ENCODE data around the gene CALML4.
"Not testable (repeated sequence)": the region's sequence is repeated elsewhere in the genome, so short reads cannot be mapped to it uniquely, and the experiment has no call there.

Gene CALML4

DNA sequence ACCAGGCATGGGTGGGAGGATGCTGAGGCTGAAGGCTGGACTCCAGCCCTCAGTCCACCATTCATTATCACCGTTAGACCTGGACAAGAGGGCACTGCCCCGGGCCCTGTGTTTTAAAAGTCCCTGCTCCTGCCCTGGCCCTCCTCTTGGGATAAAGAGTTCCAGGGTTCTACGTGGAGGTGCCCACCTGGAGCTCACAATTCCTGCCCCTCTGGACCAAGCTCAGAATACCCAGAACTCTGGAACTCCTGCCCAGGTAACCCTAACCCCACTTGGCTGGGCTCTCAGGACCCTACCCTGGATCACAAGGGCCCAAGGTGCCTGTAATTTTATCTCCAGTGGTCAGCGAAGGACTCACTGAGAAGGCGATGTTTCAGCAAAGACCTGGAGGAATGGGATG, 1.2 kb downstream of the CALML4 start:
- no peak for TF ChIP-seq TCF4 (CRISPR knock-in tag; IDR thresholded peaks at IDR 0.05; ENCODE audit: borderline replicate concordance)
- TF ChIP-seq OSR1 (CRISPR knock-in tag; IDR thresholded peaks at IDR 0.05): no peak
- no peak for TF ChIP-seq ARNTL (CRISPR knock-in tag; IDR thresholded peaks at IDR 0.05; ENCODE audit: borderline replicate concordance, low read depth)
- no peak for TF ChIP-seq ZNF8 (CRISPR knock-in tag; IDR thresholded peaks at IDR 0.05)
- no peak for TF ChIP-seq ESRRG (CRISPR knock-in tag; IDR thresholded peaks at IDR 0.05)
- TF ChIP-seq RARB (CRISPR knock-in tag; IDR thresholded peaks at IDR 0.05): no peak
- no peak for TF ChIP-seq SNAI2 (CRISPR knock-in tag; IDR thresholded peaks at IDR 0.05)
- no peak for TF ChIP-seq ISL1 (CRISPR knock-in tag; IDR thresholded peaks at IDR 0.05)
- TF ChIP-seq ZFP30 (CRISPR knock-in tag; IDR thresholded peaks at IDR 0.05): no peak
- no peak for ATAC-seq

DNA sequence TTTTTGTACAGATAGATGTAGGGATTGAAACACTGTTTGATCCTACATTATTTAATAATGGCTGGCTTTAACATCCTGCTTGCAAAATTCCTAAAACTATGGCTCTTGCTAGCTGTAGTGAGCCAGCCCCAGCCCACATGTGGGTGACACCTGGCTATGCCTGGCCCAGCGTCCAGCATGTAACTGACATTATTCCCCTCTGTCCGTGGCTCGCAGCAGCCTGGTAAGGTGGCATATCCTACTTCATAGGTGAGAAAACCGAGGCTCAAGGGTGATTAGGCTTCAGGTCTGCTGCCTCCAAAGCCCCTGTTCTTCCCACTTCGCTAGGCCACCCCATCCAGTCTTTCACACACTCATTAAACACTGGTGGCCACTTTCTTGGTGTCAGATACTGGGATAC, 1.6 kb downstream of the CALML4 start:
- TF ChIP-seq OSR1 (CRISPR knock-in tag; IDR thresholded peaks at IDR 0.05) (no peak), ZFP30 (CRISPR knock-in tag; IDR thresholded peaks at IDR 0.05) (no peak), ESRRG (CRISPR knock-in tag; IDR thresholded peaks at IDR 0.05) (no peak), ZNF565 (CRISPR knock-in tag; conservative IDR thresholded peaks at IDR 0.05; ENCODE audit: low read depth) (no peak), ZFP3 (CRISPR knock-in tag; IDR thresholded peaks at IDR 0.05) (no peak), GLIS3 (CRISPR knock-in tag; IDR thresholded peaks at IDR 0.05) (no peak), ISL1 (CRISPR knock-in tag; IDR thresholded peaks at IDR 0.05) (no peak), RARB (CRISPR knock-in tag; IDR thresholded peaks at IDR 0.05) (no peak), PPARA (CRISPR knock-in tag; IDR thresholded peaks at IDR 0.05; ENCODE audit: borderline replicate concordance) (no peak), ZC3H10 (CRISPR knock-in tag; IDR thresholded peaks at IDR 0.05) (no peak), SNAI2 (CRISPR knock-in tag; IDR thresholded peaks at IDR 0.05) (no peak), TCF4 (CRISPR knock-in tag; IDR thresholded peaks at IDR 0.05; ENCODE audit: borderline replicate concordance) (no peak), TOX (CRISPR knock-in tag; IDR thresholded peaks at IDR 0.05; ENCODE audit: borderline replicate concordance) (no peak), ZNF70 (CRISPR knock-in tag; IDR thresholded peaks at IDR 0.05) (no peak)
- TF ChIP-seq, protein P1, sequence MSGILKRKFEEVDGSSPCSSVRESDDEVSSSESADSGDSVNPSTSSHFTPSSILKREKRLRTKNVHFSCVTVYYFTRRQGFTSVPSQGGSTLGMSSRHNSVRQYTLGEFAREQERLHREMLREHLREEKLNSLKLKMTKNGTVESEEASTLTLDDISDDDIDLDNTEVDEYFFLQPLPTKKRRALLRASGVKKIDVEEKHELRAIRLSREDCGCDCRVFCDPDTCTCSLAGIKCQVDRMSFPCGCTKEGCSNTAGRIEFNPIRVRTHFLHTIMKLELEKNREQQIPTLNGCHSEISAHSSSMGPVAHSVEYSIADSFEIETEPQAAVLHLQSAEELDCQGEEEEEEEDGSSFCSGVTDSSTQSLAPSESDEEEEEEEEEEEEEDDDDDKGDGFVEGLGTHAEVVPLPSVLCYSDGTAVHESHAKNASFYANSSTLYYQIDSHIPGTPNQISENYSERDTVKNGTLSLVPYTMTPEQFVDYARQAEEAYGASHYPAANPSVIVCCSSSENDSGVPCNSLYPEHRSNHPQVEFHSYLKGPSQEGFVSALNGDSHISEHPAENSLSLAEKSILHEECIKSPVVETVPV (CRISPR knock-in tag; IDR thresholded peaks at IDR 0.05): no peak
- TF ChIP-seq, protein P2, sequence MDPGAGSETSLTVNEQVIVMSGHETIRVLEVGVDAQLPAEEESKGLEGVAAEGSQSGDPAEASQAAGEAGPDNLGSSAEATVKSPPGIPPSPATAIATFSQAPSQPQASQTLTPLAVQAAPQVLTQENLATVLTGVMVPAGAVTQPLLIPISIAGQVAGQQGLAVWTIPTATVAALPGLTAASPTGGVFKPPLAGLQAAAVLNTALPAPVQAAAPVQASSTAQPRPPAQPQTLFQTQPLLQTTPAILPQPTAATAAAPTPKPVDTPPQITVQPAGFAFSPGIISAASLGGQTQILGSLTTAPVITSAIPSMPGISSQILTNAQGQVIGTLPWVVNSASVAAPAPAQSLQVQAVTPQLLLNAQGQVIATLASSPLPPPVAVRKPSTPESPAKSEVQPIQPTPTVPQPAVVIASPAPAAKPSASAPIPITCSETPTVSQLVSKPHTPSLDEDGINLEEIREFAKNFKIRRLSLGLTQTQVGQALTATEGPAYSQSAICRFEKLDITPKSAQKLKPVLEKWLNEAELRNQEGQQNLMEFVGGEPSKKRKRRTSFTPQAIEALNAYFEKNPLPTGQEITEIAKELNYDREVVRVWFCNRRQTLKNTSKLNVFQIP (CRISPR knock-in tag; IDR thresholded peaks at IDR 0.05; ENCODE audit: borderline replicate concordance, low read depth): no peak
- TF ChIP-seq, protein P3, sequence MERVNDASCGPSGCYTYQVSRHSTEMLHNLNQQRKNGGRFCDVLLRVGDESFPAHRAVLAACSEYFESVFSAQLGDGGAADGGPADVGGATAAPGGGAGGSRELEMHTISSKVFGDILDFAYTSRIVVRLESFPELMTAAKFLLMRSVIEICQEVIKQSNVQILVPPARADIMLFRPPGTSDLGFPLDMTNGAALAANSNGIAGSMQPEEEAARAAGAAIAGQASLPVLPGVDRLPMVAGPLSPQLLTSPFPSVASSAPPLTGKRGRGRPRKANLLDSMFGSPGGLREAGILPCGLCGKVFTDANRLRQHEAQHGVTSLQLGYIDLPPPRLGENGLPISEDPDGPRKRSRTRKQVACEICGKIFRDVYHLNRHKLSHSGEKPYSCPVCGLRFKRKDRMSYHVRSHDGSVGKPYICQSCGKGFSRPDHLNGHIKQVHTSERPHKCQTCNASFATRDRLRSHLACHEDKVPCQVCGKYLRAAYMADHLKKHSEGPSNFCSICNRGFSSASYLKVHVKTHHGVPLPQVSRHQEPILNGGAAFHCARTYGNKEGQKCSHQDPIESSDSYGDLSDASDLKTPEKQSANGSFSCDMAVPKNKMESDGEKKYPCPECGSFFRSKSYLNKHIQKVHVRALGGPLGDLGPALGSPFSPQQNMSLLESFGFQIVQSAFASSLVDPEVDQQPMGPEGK (CRISPR knock-in tag; IDR thresholded peaks at IDR 0.05; ENCODE audit: borderline replicate concordance): no peak
- TF ChIP-seq, protein P4, sequence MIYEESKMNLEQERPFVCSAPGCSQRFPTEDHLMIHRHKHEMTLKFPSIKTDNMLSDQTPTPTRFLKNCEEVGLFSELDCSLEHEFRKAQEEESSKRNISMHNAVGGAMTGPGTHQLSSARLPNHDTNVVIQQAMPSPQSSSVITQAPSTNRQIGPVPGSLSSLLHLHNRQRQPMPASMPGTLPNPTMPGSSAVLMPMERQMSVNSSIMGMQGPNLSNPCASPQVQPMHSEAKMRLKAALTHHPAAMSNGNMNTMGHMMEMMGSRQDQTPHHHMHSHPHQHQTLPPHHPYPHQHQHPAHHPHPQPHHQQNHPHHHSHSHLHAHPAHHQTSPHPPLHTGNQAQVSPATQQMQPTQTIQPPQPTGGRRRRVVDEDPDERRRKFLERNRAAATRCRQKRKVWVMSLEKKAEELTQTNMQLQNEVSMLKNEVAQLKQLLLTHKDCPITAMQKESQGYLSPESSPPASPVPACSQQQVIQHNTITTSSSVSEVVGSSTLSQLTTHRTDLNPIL (CRISPR knock-in tag; IDR thresholded peaks at IDR 0.05; ENCODE audit: low read depth): no peak
- ATAC-seq: no peak

DNA sequence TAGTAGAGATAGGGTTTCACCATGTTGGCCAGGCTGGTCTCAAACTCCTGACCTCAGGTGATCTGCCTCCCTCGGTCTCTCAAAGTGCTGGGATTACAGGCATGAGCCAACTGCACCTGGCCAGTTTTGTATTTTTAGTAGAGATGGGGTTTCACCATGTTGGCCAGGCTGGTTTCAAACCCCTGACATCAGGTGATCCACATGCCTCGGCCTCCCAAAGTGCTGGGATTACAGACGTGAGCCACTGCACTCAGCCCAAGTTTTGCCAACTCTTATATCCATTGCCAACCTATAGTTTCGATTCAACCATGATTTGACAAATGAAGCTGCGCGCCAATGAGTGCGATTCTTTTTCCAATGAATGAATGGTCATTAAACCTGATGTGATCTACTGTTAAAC, 2.1 kb downstream of the CALML4 start:
- ATAC-seq: not testable (repeated sequence)

DNA sequence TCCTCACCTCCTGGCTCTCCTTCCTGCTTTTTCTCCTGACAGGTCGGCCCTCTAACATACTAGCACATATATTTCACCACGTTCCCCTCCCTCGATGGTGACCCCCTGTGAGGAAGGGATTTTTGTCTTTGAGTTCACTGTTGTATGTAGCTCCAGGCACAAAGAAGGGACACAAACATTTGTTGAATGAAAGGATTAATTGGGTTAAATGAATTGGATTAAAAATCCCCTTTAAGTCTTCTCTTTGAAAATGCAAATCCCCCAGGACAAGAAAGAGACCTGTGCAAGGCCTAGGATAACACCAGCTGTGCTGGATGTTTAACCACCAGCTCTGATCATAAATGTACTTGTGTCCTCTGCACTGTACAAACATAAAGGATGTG, 3.3 kb downstream of the CALML4 start:
- TF ChIP-seq, protein P1 (CRISPR knock-in tag; IDR thresholded peaks at IDR 0.05): no peak
- TF ChIP-seq SNAI2 (CRISPR knock-in tag; IDR thresholded peaks at IDR 0.05) (no peak), OSR1 (CRISPR knock-in tag; IDR thresholded peaks at IDR 0.05) (no peak), CSDC2 (CRISPR knock-in tag; IDR thresholded peaks at IDR 0.05) (no peak), ZNF565 (CRISPR knock-in tag; conservative IDR thresholded peaks at IDR 0.05; ENCODE audit: low read depth) (no peak), ZFP30 (CRISPR knock-in tag; IDR thresholded peaks at IDR 0.05) (no peak), RARB (CRISPR knock-in tag; IDR thresholded peaks at IDR 0.05) (no peak), BACH2 (CRISPR knock-in tag; IDR thresholded peaks at IDR 0.05; ENCODE audit: borderline replicate concordance) (no peak), ISL1 (CRISPR knock-in tag; IDR thresholded peaks at IDR 0.05) (no peak), ZC3H10 (CRISPR knock-in tag; IDR thresholded peaks at IDR 0.05) (no peak), ZFP3 (CRISPR knock-in tag; IDR thresholded peaks at IDR 0.05) (no peak), ZNF8 (CRISPR knock-in tag; IDR thresholded peaks at IDR 0.05) (no peak)
- TF ChIP-seq, protein P2 (CRISPR knock-in tag; IDR thresholded peaks at IDR 0.05; ENCODE audit: borderline replicate concordance, low read depth): no peak
- no peak for ATAC-seq

Data from SK-N-SH treated with all-trans-retinoic acid at 6 μM for 48 hours (cell line).